ENCODE data around the gene S100A4.
A peak's percentile ranks its signal among the peaks of the same experiment; 100 is the strongest.
"Not testable (repeated sequence)": the region's sequence is repeated elsewhere in the genome, so short reads cannot be mapped to it uniquely, and the experiment has no call there.

S100A4 gene

GRCh38 chr1:153566414-153567371 lies 21.1 kb upstream of the S100A4 start:
- DNase-seq, result peak; percentile 95 to 97 (median 96)

- peak; percentile 72 to 88 (median 80) for DNase-seq
Measured at GRCh38 chr1:153565529-153566374, 20.1 kb upstream of the S100A4 start, which contains the start of gene S100A2. TSS of gene S100A2 (minus strand) at chr1:153565844. CDS start at chr1:153563877, 1,967 bp downstream.

- DNase-seq, result no peak
Measured at GRCh38 chr1:153563991-153564390, 18.4 kb upstream of the S100A4 start.

DNA sequence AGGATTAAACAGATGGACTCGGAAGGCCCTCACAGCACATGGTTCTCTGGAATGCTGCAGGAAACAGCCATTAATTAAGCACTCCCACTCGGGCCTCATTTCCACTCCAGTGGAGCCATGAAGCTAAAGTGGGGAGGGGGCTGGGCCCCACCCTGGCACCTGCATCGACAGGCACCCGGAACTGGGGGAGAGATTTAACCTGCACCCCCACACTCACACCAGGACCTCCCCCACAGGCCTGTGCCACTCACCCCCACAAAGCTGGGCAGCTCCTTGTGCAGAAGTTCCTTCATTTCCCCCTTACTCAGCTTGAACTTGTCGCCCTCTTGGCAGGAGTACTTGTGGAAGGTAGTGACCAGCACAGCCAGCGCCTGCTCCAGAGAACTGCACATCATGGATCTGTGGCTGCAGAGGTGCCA lies 17.9 kb upstream of the S100A4 start:
- DNase-seq, result peak; percentile 37 to 67 (median 61)

DNA sequence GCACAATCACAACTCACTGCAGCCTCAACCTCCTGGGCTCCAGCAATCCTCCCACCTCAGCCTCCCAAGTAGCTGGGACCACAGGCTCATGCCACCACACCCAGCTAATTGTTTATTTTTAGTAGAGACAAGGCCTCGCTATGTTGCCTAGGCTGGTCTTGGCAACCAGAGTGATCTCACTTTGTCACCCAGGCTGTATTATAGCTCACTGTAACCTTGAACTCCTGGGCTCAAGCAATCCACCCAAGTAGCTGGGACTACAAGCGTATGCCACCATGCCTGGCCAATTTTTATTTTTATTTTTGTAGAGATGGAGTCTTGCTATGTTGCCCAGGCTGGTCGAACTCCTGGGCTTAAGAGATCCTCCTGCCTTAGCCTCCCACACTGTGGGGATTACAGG lies 16.4 kb upstream of the S100A4 start:
- DNase-seq, result not testable (repeated sequence)

DNA sequence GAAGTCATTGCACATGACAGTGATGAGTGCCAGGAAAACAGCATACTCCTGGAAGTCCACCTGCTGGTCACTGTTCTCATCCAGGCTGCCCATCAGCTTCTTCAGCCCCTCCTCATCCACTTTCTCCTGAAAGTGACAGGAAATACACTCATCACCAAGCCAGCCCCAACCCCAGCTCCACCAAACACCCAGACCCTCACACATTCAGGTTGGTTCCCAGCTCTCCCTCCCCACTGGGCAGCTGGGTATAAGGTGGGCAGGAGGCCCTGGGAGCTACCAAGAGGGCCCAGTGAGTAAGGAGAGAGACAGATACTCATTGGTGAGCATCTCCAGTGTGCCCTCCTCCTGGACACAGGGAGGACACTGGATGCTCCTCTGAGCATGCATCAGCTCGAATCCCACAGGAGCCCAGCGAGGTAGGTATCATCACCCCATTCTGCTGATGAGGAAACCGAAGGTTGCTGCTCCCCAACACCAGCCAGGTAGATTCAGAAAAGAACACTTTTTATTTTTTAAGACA lies 15.9 kb upstream of the S100A4 start:
- no peak for DNase-seq

DNA sequence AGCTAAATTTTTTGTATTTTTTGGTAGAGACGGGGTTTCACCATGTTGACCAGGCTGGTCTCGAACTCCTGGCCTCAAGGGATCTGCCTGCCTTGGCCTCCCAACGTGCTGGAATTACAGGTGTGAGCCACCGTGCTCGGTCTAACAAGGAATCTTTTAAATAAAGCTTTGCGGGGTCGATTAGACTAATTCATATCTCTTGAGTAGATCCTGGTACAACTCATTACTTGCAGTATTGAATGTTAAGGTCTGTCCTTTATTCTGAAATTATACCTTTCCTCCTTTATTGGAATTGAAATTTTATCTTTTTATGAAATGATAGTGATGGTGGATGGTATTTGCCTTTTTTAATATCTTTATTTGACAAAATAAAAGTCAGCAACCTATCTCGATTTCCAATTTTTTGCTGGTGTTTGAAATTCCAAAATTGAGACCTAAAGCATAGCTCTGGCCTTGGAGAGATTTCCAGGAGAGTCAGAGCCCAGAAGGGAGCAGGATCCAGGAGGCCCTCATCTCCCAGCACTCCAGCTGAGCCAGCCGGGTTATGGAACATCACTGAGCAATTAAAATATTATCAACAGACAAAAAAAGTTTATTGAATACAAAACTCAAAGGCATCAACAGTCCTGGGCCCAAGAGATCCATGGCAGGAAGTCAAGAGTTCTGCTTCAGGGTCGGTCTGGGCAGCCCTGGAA lies 15.3 kb upstream of the S100A4 start:
- DNase-seq, result no peak

- no peak for DNase-seq
Measured at GRCh38 chr1:153560241-153560640, 14.6 kb upstream of the S100A4 start.

GRCh38 chr1:153557877-153558276 lies 12.3 kb upstream of the S100A4 start:
- DNase-seq, result no peak

- no peak for DNase-seq
Measured at GRCh38 chr1:153556348-153556747, 10.7 kb upstream of the S100A4 start.

- peak in 3 of 4 experiments; percentile 46 to 53 (median 53) for DNase-seq
Measured at GRCh38 chr1:153553830-153554541, 8.4 kb upstream of the S100A4 start.

DNA sequence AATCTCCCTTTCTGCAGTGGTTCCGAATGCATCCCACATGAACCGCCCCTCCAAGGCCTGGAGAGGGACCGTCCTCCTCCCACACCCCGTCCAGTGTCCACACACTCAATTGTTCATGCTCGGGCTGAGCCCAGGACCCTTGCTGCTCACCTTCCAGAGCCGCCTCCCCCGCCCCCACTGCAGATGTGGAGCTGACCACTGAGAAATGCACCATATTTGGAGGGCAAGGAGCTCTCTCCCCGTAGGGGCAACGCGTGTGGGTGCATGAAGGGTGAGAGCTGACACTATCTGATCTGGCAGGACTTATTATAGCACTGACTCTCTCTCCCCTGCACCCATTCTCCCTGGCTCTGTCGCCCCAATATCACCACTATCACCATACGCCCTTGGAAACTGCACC lies 7.5 kb upstream of the S100A4 start:
- no peak for DNase-seq

- DNase-seq, result no peak
Measured at GRCh38 chr1:153552335-153552734, 6.7 kb upstream of the S100A4 start.

GRCh38 chr1:153550827-153551500 lies 5.4 kb upstream of the S100A4 start:
- peak; percentile 77 to 91 (median 88) for DNase-seq

DNA sequence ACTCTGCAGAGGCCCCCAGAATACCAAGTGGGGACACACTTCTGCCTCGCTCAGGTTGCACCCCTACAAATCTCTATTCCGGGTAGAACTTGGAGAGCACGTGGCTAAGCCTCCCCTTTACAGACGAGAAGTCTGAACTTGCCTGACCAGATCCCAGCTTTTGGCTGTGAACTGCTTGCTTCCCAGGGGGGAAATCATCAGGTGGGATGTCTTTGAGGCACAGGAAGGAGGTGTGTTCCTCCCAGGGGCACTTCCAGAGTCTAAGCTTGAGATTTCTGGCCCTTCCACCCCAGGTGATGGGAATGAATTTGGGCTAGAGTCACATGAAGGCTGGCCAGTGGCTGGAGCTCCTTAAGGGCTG lies 4.8 kb upstream of the S100A4 start:
- DNase-seq, result no peak

DNA sequence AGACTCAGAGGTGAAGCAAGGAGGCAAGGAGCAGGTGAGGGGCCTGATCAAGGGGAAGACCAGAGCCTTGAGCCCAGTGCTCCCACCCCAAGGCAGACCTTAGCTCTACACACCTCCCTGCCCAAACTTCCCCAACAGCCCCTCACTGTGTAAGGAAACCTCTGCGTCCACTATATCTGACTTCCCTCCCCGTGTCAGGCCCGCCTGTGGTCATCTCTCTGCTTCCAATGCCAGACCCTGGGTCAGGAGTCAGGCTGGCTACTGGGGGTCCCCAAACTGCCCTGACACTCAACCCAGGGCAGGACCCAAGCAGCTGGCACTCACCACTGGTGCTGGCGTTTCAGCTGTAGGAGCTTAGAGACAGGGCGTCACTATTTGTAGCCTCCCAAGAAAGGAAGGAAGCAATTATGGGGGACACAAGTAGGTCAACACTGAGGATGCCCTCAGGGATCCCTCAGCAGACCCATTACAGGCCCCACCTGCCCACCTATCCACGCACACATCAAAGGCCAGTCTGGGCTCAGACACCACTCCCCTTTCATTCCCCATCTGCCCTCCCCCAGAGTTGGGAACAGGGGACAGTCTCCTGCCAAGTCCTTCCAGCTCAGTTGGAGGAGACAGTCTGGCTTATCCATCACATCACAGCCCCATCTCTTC lies 4.3 kb upstream of the S100A4 start:
- DNase-seq, result no peak

- DNase-seq, result peak in 3 of 4 experiments; percentile 56 to 69 (median 57)
Measured at GRCh38 chr1:153548722-153549688, 3.4 kb upstream of the S100A4 start, which contains the start of gene S100A3. TSS of gene S100A3 (minus strand) at chr1:153549258. CDS start at chr1:153548485, 773 bp downstream.

DNA sequence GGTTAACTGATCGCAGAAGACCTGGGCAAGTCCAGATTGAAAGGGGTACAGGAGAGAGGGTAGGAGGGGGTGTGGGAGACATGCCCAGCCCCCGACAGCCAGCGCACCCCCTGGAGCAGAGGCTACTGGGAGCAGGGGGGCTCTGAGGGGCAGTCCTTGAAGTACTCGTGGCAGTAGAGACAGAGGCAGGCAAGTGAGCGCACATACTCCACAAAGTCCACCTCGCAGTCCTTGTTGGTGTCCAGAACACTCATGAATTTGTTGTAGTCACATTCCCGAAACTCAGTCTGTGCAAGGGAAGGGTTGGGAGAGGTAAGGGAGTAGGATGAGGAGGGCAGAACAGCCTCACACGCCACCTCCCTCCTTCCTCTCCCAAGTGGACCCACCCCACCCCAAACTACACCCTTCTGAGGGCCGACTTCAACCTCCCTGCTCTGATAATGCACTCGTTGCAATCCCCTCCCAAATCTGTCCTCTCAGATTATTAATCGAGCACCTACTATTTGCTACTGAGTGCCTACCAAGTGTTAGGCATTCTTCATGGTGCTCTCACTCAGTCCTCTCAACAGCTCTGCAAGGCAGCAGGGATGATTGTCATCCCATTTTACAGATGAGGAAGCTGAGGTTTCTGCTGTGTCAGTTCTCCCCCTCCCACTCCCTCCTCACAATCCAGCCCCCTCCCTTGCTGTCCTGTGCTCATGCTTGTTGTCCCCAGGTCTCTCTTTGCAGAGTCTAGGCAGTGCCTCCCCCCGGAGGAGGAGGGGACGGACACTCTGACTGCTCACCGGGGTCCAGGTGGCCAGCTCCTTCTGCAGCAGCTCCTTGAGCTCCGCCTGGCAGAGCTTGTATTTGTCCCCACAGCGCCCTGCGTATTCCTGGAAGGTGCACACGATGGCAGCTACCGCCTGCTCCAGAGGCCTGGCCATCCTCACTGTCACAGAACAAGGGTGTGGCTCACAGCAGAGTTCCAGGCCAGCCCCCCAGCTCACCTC lies 2.2 kb upstream of the S100A4 start:
- peak in 3 of 4 experiments; percentile 40 to 52 (median 49) for DNase-seq
